ENCODE data around the gene SLFN11. TPM values are rescaled to one million over a fixed set of nuclear protein-coding genes. Genes with fewer than 3 reads are reported as not detected.

SLFN11 gene
- total RNA-seq, 1 experiment from 2014 or later: not detected

GRCh38 chr17:35390156-35390555 lies 16.7 kb upstream of the SLFN11 start:
- H3K4me3 Mint-ChIP-seq (ENCODE audit: unreplicated experiment): no peak overlapping the region
- no peaks in the 10 kb centered on the region for H3K9me3 Mint-ChIP-seq (ENCODE audit: unreplicated experiment)
- DNase-seq (ENCODE audit: unreplicated experiment): no peak
- CTCF ChIA-PET: interaction anchor here (0.5 kb wide), 1 partner anchor 130 kb away, joined by 3 read pairs; no protein-coding TSS in a partner anchor
- POLR2A ChIA-PET: no interaction called here
- H3K36me3 Mint-ChIP-seq (ENCODE audit: insufficient read depth, unreplicated experiment): no peaks in the 10 kb centered on the region
- no peak for TF ChIP-seq CTCF (IDR thresholded peaks at IDR 0.05; ENCODE audit: unreplicated experiment)
- peaks cover 31% of the 10 kb centered on the region for H3K27me3 Mint-ChIP-seq (ENCODE audit: insufficient read depth, unreplicated experiment)
- H3K27ac Mint-ChIP-seq (ENCODE audit: low read depth, unreplicated experiment): no peak overlapping the region
- no TSS peak for BruUV-seq (replicated peaks)
- intact Hi-C loops (cut with micrococcal nuclease): no loop called here
- peaks cover 5% of the 10 kb centered on the region for H3K4me1 Mint-ChIP-seq (ENCODE audit: insufficient read depth, unreplicated experiment)

- POLR2A ChIA-PET: no interaction called here
- no TSS peak for BruUV-seq (replicated peaks)
Observed at GRCh38 chr17:35387496-35387895, 14.1 kb upstream of the SLFN11 start.

GRCh38 chr17:35377706-35378105 lies 4.3 kb upstream of the SLFN11 start:
- no TSS peak for BruUV-seq (replicated peaks)
- TF ChIP-seq CTCF (IDR thresholded peaks at IDR 0.05; ENCODE audit: unreplicated experiment): no peak
- Mint-ChIP-seq H3K27me3 (ENCODE audit: insufficient read depth, unreplicated experiment) (peaks cover 55% of the 10 kb centered on the region), H3K27ac (ENCODE audit: low read depth, unreplicated experiment) (no peak overlapping the region), H3K36me3 (ENCODE audit: insufficient read depth, unreplicated experiment) (no peaks in the 10 kb centered on the region), H3K9me3 (ENCODE audit: unreplicated experiment) (no peaks in the 10 kb centered on the region), H3K4me1 (ENCODE audit: insufficient read depth, unreplicated experiment) (no peaks in the 10 kb centered on the region), H3K4me3 (ENCODE audit: unreplicated experiment) (no peak overlapping the region)
- intact Hi-C loops (cut with micrococcal nuclease): no loop called here
- CTCF ChIA-PET: interaction anchor here (1.1 kb wide), 1 partner anchor 64 kb away, joined by 3 read pairs; no protein-coding TSS in a partner anchor
- POLR2A ChIA-PET: interaction anchor here (0.6 kb wide), 1 partner anchor 280 kb away, joined by 3 read pairs; no protein-coding TSS in a partner anchor
- no peak for DNase-seq (ENCODE audit: unreplicated experiment)

More at GRCh38 chr17:35387496-35387895, 14.1 kb upstream of the SLFN11 start:
- peaks cover 5% of the 10 kb centered on the region for H3K4me1 Mint-ChIP-seq (ENCODE audit: insufficient read depth, unreplicated experiment)
- CTCF ChIA-PET: no interaction called here
- no peak for DNase-seq (ENCODE audit: unreplicated experiment)
- H3K27ac Mint-ChIP-seq (ENCODE audit: low read depth, unreplicated experiment): no peak overlapping the region
- intact Hi-C loops (cut with micrococcal nuclease): no loop called here
- no peaks in the 10 kb centered on the region for H3K36me3 Mint-ChIP-seq (ENCODE audit: insufficient read depth, unreplicated experiment)
- H3K27me3 Mint-ChIP-seq (ENCODE audit: insufficient read depth, unreplicated experiment): peaks cover 35% of the 10 kb centered on the region
- no peak overlapping the region for H3K4me3 Mint-ChIP-seq (ENCODE audit: unreplicated experiment)
- TF ChIP-seq CTCF (IDR thresholded peaks at IDR 0.05; ENCODE audit: unreplicated experiment): no peak
- no peaks in the 10 kb centered on the region for H3K9me3 Mint-ChIP-seq (ENCODE audit: unreplicated experiment)

GRCh38 chr17:35377068-35377467 lies 3.6 kb upstream of the SLFN11 start:
- no peaks in the 10 kb centered on the region for H3K4me1 Mint-ChIP-seq (ENCODE audit: insufficient read depth, unreplicated experiment)

More at GRCh38 chr17:35377068-35377467, 3.6 kb upstream of the SLFN11 start:
- Mint-ChIP-seq H3K36me3 (ENCODE audit: insufficient read depth, unreplicated experiment) (no peaks in the 10 kb centered on the region), H3K27me3 (ENCODE audit: insufficient read depth, unreplicated experiment) (peaks cover 54% of the 10 kb centered on the region), H3K9me3 (ENCODE audit: unreplicated experiment) (no peaks in the 10 kb centered on the region), H3K27ac (ENCODE audit: low read depth, unreplicated experiment) (no peak overlapping the region), H3K4me3 (ENCODE audit: unreplicated experiment) (no peak overlapping the region)
- POLR2A ChIA-PET: no interaction called here
- no peak for DNase-seq (ENCODE audit: unreplicated experiment)
- no peak for TF ChIP-seq CTCF (IDR thresholded peaks at IDR 0.05; ENCODE audit: unreplicated experiment)
- CTCF ChIA-PET: interaction anchor here (1.1 kb wide), 1 partner anchor 63 kb away, joined by 3 read pairs; no protein-coding TSS in a partner anchor
- no TSS peak for BruUV-seq (replicated peaks)
- intact Hi-C loops (cut with micrococcal nuclease): no loop called here

All from MCF 10A (cell line).